CD4-positive, alpha-beta memory T cell (primary cell): ENCODE results near the gene METTL23. TPM values are rescaled to one million over a fixed set of nuclear protein-coding genes. Genes with fewer than 3 reads are reported as not detected.

Experiments used
- CTCF ChIA-PET: fragments of 350-600 bp; sonication (Branson Sonifier 250); formaldehyde crosslinking; loops from one replicate; lab custom pipeline; 2021; ENCODE audit warnings: inconsistent platforms; ENCODE audit not compliant: partially characterized antibody; lab: Charles Lee
- POLR2A ChIA-PET: fragments of 350-600 bp; sonication (Branson Sonifier 250); formaldehyde crosslinking; loops from one replicate; lab custom pipeline; 2021; ENCODE audit not compliant: partially characterized antibody; lab: Charles Lee
- DNase-seq, 5 donors: peaks; one replicate each; pipeline versions ENCODE4 v3.0.0 to v3.0.0-alpha.2; 2020 to 2022; ENCODE audit warnings: mixed read lengths in 1 of 5
- H3K27ac ChIP-seq: one replicate; pipeline ENCODE4 v1.7.0; 2013; ENCODE audit warnings: low read depth, low read length
- H3K27me3 ChIP-seq: 2 replicates; pipeline ENCODE4 v1.7.0; 2013; ENCODE audit warnings: mild to moderate bottlenecking, low read length, moderate library complexity; ENCODE audit not compliant: insufficient read depth
- H3K36me3 ChIP-seq: 2 replicates; pipeline ENCODE4 v1.7.0; 2013; ENCODE audit warnings: mild to moderate bottlenecking, low read length, moderate library complexity; ENCODE audit not compliant: insufficient read depth
- H3K4me1 ChIP-seq: 2 replicates; pipeline ENCODE4 v1.7.0; 2013; ENCODE audit warnings: mild to moderate bottlenecking, low read length, moderate library complexity; ENCODE audit not compliant: insufficient read depth
- H3K4me3 ChIP-seq, 2 donors: one replicate each; pipeline ENCODE4 v1.7.0; 2013; ENCODE audit warnings: low read length in 2 of 2, mild to moderate bottlenecking in 1 of 2
- H3K9me3 ChIP-seq, 2 donors: one replicate each; pipeline ENCODE4 v1.7.0; 2013; ENCODE audit warnings: low read length in 2 of 2, control low read depth in 1 of 2; ENCODE audit not compliant: control insufficient read depth in 1 of 2
- H3K27ac Mint-ChIP-seq, 7 donors: one replicate each; pipeline ENCODE4 v1.8.0; 2020 to 2021; ENCODE audit warnings: mixed read lengths in 7 of 7, mild to moderate bottlenecking in 6 of 7, inconsistent platforms in 3 of 7, moderate library complexity in 3 of 7
- H3K27me3 Mint-ChIP-seq, 2 donors: one replicate each; pipeline ENCODE4 v1.8.0; 2020 to 2021; ENCODE audit warnings: mixed read lengths in 2 of 2
- H3K36me3 Mint-ChIP-seq, 2 donors: one replicate each; pipeline ENCODE4 v1.8.0; 2020 to 2021; ENCODE audit warnings: mixed read lengths in 2 of 2, inconsistent platforms in 1 of 2, mild to moderate bottlenecking in 1 of 2
- H3K4me1 Mint-ChIP-seq, 4 donors: one replicate each; pipeline ENCODE4 v1.8.0; 2020 to 2021; ENCODE audit warnings: mixed read lengths in 4 of 4, mild to moderate bottlenecking in 1 of 4
- H3K4me3 Mint-ChIP-seq, 8 donors: one replicate each; pipeline ENCODE4 v1.8.0; 2020 to 2021; ENCODE audit warnings: mixed read lengths in 8 of 8, mild to moderate bottlenecking in 7 of 8, moderate library complexity in 6 of 8, inconsistent platforms in 3 of 8
- H3K9me3 Mint-ChIP-seq, 8 donors: one replicate each; pipeline ENCODE4 v1.8.0; 2020 to 2021; ENCODE audit warnings: mixed read lengths in 8 of 8, mild to moderate bottlenecking in 5 of 8, inconsistent platforms in 3 of 8, moderate library complexity in 1 of 8
- intact Hi-C: fragments of 100-400 bp; cut with micrococcal nuclease; formaldehyde crosslinking; loops from one replicate; pipeline ENCODE4 v1.15.1; 2023
- polyA plus RNA-seq, 2 donors: library from polyadenylated mRNA; unstranded; fragments of 300-500 nt; fragmentation: Illumina TruSeq; gene quantifications; one replicate each; pipeline ENCODE4 v1.2.3, GENCODE V29; 2021
- total RNA-seq, 2 experiments: library from RNA; stranded (reverse); gene quantifications; one replicate each; pipeline ENCODE4 v1.2.3, GENCODE V29; 2021

Gene METTL23
- total and polyA plus RNA-seq, 4 experiments from 2014 or later = 75.5 to 156 (median 108) TPM

GRCh38 chr17:76714336-76714735, 12.3 kb upstream of the METTL23 start:
- Mint-ChIP-seq H3K9me3 (no peaks in the 10 kb centered on the region), H3K27me3 (no peaks in the 10 kb centered on the region), H3K36me3 (peaks cover 42 to 50% of the 10 kb centered on the region in 2 donors), H3K4me1 (peaks cover 24 to 47% (median 37%) of the 10 kb centered on the region in 4 donors), H3K4me3 (no peak overlapping the region), H3K27ac (peak overlapping the region in 5 of 7 donors; percentile 16 to 81 (median 46))
- no peaks in the 10 kb centered on the region for H3K9me3 ChIP-seq
- no peak overlapping the region for H3K4me3 ChIP-seq
- peaks cover 44% of the 10 kb centered on the region for H3K36me3 ChIP-seq
- DNase-seq = no peak
- POLR2A ChIA-PET = interaction anchor here (0.9 to 6.1 kb wide), 11 partner anchors 9 to 191 kb away, joined by 3 to 50 read pairs (median 5); partner anchors contain the start of genes JMJD6 and METTL23
- CTCF ChIA-PET = interaction anchor here (0.6 to 6.4 kb wide), 30 partner anchors 10 to 374 kb away, joined by 3 to 54 read pairs (median 4); partner anchors contain the start of genes JMJD6 and METTL23
- intact Hi-C loops = loop anchor here (5.0 kb wide), 1 partner anchor 123 kb away; no protein-coding TSS in a partner anchor
- H3K27me3 ChIP-seq = no peaks in the 10 kb centered on the region
- H3K4me1 ChIP-seq = peaks cover 46% of the 10 kb centered on the region
- peak overlapping the region; percentile 53 for H3K27ac ChIP-seq

DNA sequence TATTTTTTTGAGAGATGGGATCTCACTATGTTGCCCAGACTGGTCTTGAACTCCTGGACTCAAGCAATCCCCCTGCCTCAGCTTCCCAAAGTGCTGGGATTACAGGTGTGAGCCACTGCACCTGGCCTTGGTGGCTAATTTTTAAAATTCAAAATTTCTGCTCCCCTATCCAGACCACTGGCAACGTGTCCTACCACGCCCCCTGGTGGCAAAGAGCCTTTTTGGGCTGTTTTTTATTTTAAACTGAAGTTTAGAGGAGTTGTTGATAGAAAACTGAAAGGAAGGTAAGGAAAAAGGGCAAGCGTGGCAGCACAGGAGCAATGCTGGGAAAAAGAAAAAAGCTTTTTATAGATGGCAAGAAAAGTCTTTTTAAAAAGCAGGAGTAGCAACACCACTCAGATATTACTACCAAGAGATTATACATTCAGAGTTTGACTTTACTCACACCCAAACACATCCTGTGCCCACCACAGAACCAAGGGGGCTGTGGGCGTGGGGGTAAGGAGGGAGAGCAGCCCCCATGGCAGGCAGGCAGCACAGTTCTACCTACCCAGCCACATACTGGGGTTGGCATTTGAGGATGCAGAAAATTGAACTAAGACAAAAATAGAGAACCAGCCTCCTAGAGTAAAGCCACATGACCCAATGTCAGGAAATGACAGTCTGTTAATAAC, 11.7 kb upstream of the METTL23 start:
- Histone ChIP-seq H3K27me3 (no peaks in the 10 kb centered on the region), H3K27ac (peak overlapping the region; percentile 53), H3K9me3 (no peaks in the 10 kb centered on the region), H3K4me3 (no peak overlapping the region), H3K4me1 (peaks cover 39% of the 10 kb centered on the region), H3K36me3 (peaks cover 50% of the 10 kb centered on the region)
- Mint-ChIP-seq H3K36me3 (peaks cover 48 to 56% of the 10 kb centered on the region in 2 donors), H3K9me3 (no peaks in the 10 kb centered on the region), H3K4me1 (peaks cover 24 to 46% (median 35%) of the 10 kb centered on the region in 4 donors), H3K27ac (peak overlapping the region; percentile 72 to 94 (median 87)), H3K4me3 (peak overlapping the region in 5 of 8 donors; percentile 1 to 33 (median 14)), H3K27me3 (no peaks in the 10 kb centered on the region)
- ChIA-PET CTCF (interaction anchor here (1.1 to 6.4 kb wide), 17 partner anchors 11 to 192 kb away, joined by 3 to 54 read pairs (median 6); partner anchors contain the start of genes JMJD6 and METTL23), POLR2A (interaction anchor here (0.9 to 6.1 kb wide), 8 partner anchors 9 to 192 kb away, joined by 3 to 50 read pairs (median 6); partner anchors contain the start of genes JMJD6 and METTL23)
- intact Hi-C loops = loop anchor here (1.0 to 5.0 kb wide), 3 partner anchors 122 to 192 kb away; no protein-coding TSS in a partner anchor
- DNase-seq = peak; percentile 63 to 75 (median 71)

DNA sequence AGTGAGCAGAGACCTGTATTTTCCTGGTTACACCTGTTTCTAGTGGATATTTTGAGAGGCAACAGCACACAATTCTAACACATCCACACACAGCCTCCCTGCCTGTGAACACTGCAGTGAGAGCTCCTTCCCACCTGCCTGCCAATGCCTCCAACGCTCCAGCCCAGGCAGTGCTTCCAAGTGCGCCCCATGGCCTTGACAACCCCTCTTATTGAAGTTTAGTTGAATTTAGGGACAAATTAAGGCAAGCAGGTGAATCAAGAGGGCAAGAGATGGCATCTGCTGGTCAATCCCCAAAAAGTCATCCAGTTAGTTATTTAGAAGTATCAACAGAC, 11.2 kb upstream of the METTL23 start:
- POLR2A ChIA-PET = interaction anchor here (0.9 to 6.1 kb wide), 5 partner anchors 11 to 158 kb away, joined by 3 to 50 read pairs (median 7); partner anchors contain the start of genes JMJD6 and METTL23
- H3K36me3 ChIP-seq = peaks cover 55% of the 10 kb centered on the region

DNA sequence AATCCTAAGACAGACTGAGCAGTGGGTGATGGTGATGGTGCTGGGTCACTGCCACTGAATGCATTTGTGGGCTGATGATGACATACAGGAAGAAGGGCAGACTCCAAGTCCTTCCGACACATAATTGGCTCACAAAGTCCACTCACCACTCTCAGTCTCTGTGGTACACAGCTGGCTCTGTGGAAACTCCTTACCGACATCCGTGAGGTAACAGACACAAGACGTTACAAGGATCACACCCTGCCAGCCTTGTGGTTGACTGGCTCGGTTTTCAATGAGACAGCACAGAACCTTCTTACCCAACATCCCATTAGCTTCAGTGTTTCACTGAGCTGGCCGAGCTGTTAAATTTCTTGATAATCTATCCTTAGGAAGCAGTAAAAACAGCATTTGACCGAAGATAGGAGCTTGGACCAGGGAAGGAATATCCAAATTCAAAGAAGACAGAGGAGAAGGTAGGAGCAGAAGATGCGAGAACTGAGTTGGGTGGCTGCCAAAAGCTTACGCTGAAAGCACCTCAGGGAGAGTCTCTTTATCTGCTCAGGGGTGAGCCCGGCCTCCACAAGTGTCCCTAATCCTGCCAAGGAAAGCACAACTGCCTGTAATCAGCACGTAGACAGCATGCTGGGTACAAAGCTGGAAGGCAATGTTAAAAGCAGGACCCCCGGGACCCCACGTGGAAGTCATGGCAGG, 10.3 kb upstream of the METTL23 start:
- POLR2A ChIA-PET = interaction anchor here (1.2 to 6.1 kb wide), 3 partner anchors 10 to 159 kb away, joined by 7 to 50 read pairs (median 14); partner anchors contain the start of genes JMJD6 and METTL23

More for the DNA sequence above, 11.2 kb upstream of the METTL23 start:
- H3K27ac ChIP-seq = peak overlapping the region; percentile 53
- Mint-ChIP-seq H3K4me1 (peaks cover 24 to 46% (median 34%) of the 10 kb centered on the region in 4 donors), H3K27me3 (no peaks in the 10 kb centered on the region), H3K9me3 (no peaks in the 10 kb centered on the region), H3K36me3 (peaks cover 52 to 61% of the 10 kb centered on the region in 2 donors), H3K27ac (peak overlapping the region; percentile 38 to 94 (median 92)), H3K4me3 (peak overlapping the region in 1 of 8 donors; percentile 36)
- no peaks in the 10 kb centered on the region for H3K27me3 ChIP-seq
- no peak overlapping the region for H3K4me3 ChIP-seq
- CTCF ChIA-PET = interaction anchor here (1.3 to 6.4 kb wide), 10 partner anchors 10 to 192 kb away, joined by 3 to 54 read pairs (median 12); partner anchors contain the start of genes JMJD6 and METTL23
- H3K4me1 ChIP-seq = peaks cover 36% of the 10 kb centered on the region
- H3K9me3 ChIP-seq = no peaks in the 10 kb centered on the region
- no peak for DNase-seq
- intact Hi-C loops = loop anchor here (1.0 kb wide), 2 partner anchors 157 to 192 kb away; no protein-coding TSS in a partner anchor

DNA sequence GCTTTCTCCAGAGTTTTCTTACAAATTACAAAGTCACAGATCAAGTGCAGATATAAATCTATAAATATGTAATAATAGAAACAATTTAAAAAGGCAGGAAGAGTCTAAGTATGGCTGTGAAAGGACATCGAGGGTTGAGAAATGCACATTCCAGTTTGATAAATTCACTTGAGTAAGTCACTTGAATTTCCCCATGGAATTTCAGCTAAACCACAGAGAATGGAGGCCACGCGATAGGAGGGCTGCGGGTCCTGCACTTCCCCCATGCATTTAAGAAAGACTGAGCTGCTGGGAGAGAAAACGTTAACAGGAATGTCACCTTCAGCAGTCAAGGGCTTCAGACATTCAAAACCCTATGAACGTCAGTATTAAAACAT, 9.8 kb upstream of the METTL23 start:
- H3K27me3 ChIP-seq = no peaks in the 10 kb centered on the region
- POLR2A ChIA-PET = interaction anchor here (1.2 to 6.1 kb wide), 4 partner anchors 10 to 159 kb away, joined by 7 to 50 read pairs (median 14); partner anchors contain the start of genes JMJD6, METTL23, MFSD11 and SRSF2
- H3K27ac ChIP-seq = peak overlapping the region; percentile 53
- no peaks in the 10 kb centered on the region for H3K27me3 Mint-ChIP-seq
- peaks cover 68% of the 10 kb centered on the region for H3K36me3 ChIP-seq
- H3K27ac Mint-ChIP-seq = peak overlapping the region in 6 of 7 donors; percentile 87 to 96 (median 92)
- no peak overlapping the region for H3K4me3 Mint-ChIP-seq
- no peak for DNase-seq
- intact Hi-C loops = no loop called here
- peaks cover 64 to 72% of the 10 kb centered on the region in 2 donors for H3K36me3 Mint-ChIP-seq
- H3K4me1 ChIP-seq = peaks cover 33% of the 10 kb centered on the region
- CTCF ChIA-PET = interaction anchor here (0.7 to 6.4 kb wide), 9 partner anchors 9 to 200 kb away, joined by 3 to 54 read pairs (median 5); partner anchors contain the start of genes JMJD6 and METTL23
- H3K4me3 ChIP-seq = no peak overlapping the region
- H3K9me3 ChIP-seq = no peaks in the 10 kb centered on the region
- H3K4me1 Mint-ChIP-seq = peaks cover 29 to 43% (median 36%) of the 10 kb centered on the region in 4 donors
- no peaks in the 10 kb centered on the region for H3K9me3 Mint-ChIP-seq

More for the DNA sequence above, 10.3 kb upstream of the METTL23 start:
- Histone ChIP-seq H3K4me3 (no peak overlapping the region), H3K9me3 (no peaks in the 10 kb centered on the region), H3K4me1 (peaks cover 37% of the 10 kb centered on the region), H3K27me3 (no peaks in the 10 kb centered on the region), H3K27ac (peak overlapping the region; percentile 53), H3K36me3 (peaks cover 63% of the 10 kb centered on the region)
- CTCF ChIA-PET = interaction anchor here (0.7 to 6.4 kb wide), 9 partner anchors 9 to 199 kb away, joined by 3 to 54 read pairs (median 5); partner anchors contain the start of genes JMJD6 and METTL23
- H3K9me3 Mint-ChIP-seq = no peaks in the 10 kb centered on the region
- H3K4me1 Mint-ChIP-seq = peaks cover 26 to 43% (median 34%) of the 10 kb centered on the region in 4 donors
- DNase-seq = peak; percentile 51 to 85 (median 70)
- H3K4me3 Mint-ChIP-seq = peak overlapping the region in 5 of 8 donors; percentile 24 to 70 (median 41)
- H3K27ac Mint-ChIP-seq = peak overlapping the region; percentile 87 to 96 (median 92)
- intact Hi-C loops = no loop called here
- H3K27me3 Mint-ChIP-seq = no peaks in the 10 kb centered on the region
- peaks cover 59 to 66% of the 10 kb centered on the region in 2 donors for H3K36me3 Mint-ChIP-seq

GRCh38 chr17:76718516-76718915, 8.1 kb upstream of the METTL23 start:
- CTCF ChIA-PET = interaction anchor here (0.5 to 3.2 kb wide), 4 partner anchors 14 to 195 kb away, joined by 3 to 10 read pairs (median 6); no protein-coding TSS in a partner anchor
- intact Hi-C loops = no loop called here
- peak overlapping the region in 4 of 7 donors; percentile 9 to 76 (median 55) for H3K27ac Mint-ChIP-seq

More at GRCh38 chr17:76718516-76718915, 8.1 kb upstream of the METTL23 start:
- Mint-ChIP-seq H3K36me3 (peaks cover 67 to 77% of the 10 kb centered on the region in 2 donors), H3K4me1 (peaks cover 29 to 51% (median 40%) of the 10 kb centered on the region in 4 donors), H3K27me3 (no peaks in the 10 kb centered on the region), H3K4me3 (no peak overlapping the region), H3K9me3 (no peaks in the 10 kb centered on the region)
- POLR2A ChIA-PET = interaction anchor here (0.6 to 6.1 kb wide), 4 partner anchors 8 to 46 kb away, joined by 3 to 50 read pairs (median 8); partner anchors contain the start of genes JMJD6, METTL23, MFSD11 and SRSF2
- Histone ChIP-seq H3K9me3 (no peaks in the 10 kb centered on the region), H3K4me3 (no peak overlapping the region), H3K4me1 (peaks cover 46% of the 10 kb centered on the region), H3K27ac (no peak overlapping the region), H3K36me3 (peaks cover 81% of the 10 kb centered on the region), H3K27me3 (no peaks in the 10 kb centered on the region)
- no peak for DNase-seq
